ENCODE data around the gene PTPN12. TPM values are rescaled to one million over a fixed set of nuclear protein-coding genes. Genes with fewer than 3 reads are reported as not detected.

PTPN12 gene
- total and polyA plus RNA-seq, 2 of the 4 experiments (the other 2 are of a cell fraction), result 24.7 to 31.0 TPM

- Histone ChIP-seq H3K23ac (ENCODE audit: low read depth, low read length) (peak overlapping the region; percentile 29; the same call in 1 of the 2 replicates), H3K4me2 (ENCODE audit: low read depth, low read length) (no peak overlapping the region), H2AK9ac (replicated peaks; ENCODE audit: low read depth, low read length, poor library complexity) (no peak overlapping the region), H3K27me3 (ENCODE audit: control insufficient read depth, insufficient read depth, low read length) (no peaks in the 10 kb centered on the region), H3K36me3 (ENCODE audit: control insufficient read depth, insufficient read depth, low read length) (peaks cover 3% of the 10 kb centered on the region), H2AFZ (replicated peaks; ENCODE audit: low read length, poor library complexity) (no peak overlapping the region), H3K79me1 (ENCODE audit: low read depth in 1 of 2, low read length in 2 of 2) (peaks cover 0 to 50% of the 10 kb centered on the region in 2 experiments; a peak in 2 of 4 replicates), H3K4me3 (ENCODE audit: insufficient read depth, low read depth, low read length) (no peak overlapping the region), H4K8ac (ENCODE audit: low read depth in 2 of 2, low read length in 2 of 2) (no peak overlapping the region), H2AK5ac (ENCODE audit: low read depth, low read length) (no peak overlapping the region), H3K27ac (ENCODE audit: insufficient read depth, low read length) (no peak overlapping the region), H4K5ac (ENCODE audit: low read depth, low read length) (no peak overlapping the region), H3K18ac (ENCODE audit: low read depth, low read length) (no peak overlapping the region), H2BK5ac (ENCODE audit: low read depth, low read length, poor library complexity, severe bottlenecking) (no peak overlapping the region), H3K4me1 (ENCODE audit: control insufficient read depth, insufficient read depth, low read length) (peaks cover 6% of the 10 kb centered on the region; the same call in 1 of the 2 replicates), H4K91ac (ENCODE audit: insufficient read depth, low read depth, low read length) (no peak overlapping the region), H3K9me3 (ENCODE audit: control insufficient read depth, insufficient read depth, low read length) (no peaks in the 10 kb centered on the region), H3K14ac (replicated peaks; ENCODE audit: low read depth, low read length) (no peak overlapping the region), H3K56ac (ENCODE audit: extremely low read depth, insufficient read depth, low read length) (no peak overlapping the region), H3K4ac (ENCODE audit: low read depth, low read length) (no peak overlapping the region), H3K9ac (ENCODE audit: low read depth, low read length) (no peak overlapping the region), H3K9me1 (ENCODE audit: insufficient read depth, low read length) (peaks cover 7% of the 10 kb centered on the region; the same call in 1 of the 2 replicates), H2BK20ac (ENCODE audit: low read depth, low read length) (no peak overlapping the region), H2BK120ac (ENCODE audit: low read depth, low read length) (no peak overlapping the region), H2BK15ac (ENCODE audit: low read depth, low read length) (no peak overlapping the region), H4K20me1 (ENCODE audit: insufficient read depth, low read length) (peaks cover 97% of the 10 kb centered on the region)
- in situ Hi-C loops (cut with MboI; ENCODE audit: low sequenced_read_pairs) (no loop called here), intact Hi-C loops (cut with micrococcal nuclease) (loop anchor here (10.0 kb wide), 1 partner anchor 294 kb away; no protein-coding TSS in a partner anchor), dilution Hi-C loops (cut with HindIII; ENCODE audit: low sequenced_read_pairs, unreplicated experiment) (no loop called here)
- POLR2A ChIA-PET (ENCODE audit: unreplicated experiment), result interaction anchor here (0.6 kb wide), 1 partner anchor 17 kb away, joined by 4 read pairs; no protein-coding TSS in a partner anchor
- DNase-seq, result no peak
- CTCF ChIA-PET, result interaction anchor here (0.6 to 0.7 kb wide), 2 partner anchors 127 to 240 kb away, joined by 3 to 5 read pairs; no protein-coding TSS in a partner anchor
- WGBS, 2 experiments (ENCODE audit: extremely low coverage in 2 of 2, insufficient read length in 1 of 2), result no CpG with 5 or more reads among the region's 3 CpGs
- TF ChIP-seq NFE2L2 (IDR thresholded peaks at IDR 0.05; ENCODE audit: low read depth, low read length) (no peak), CHD1 (IDR thresholded peaks at IDR 0.05; ENCODE audit: low read depth, low read length) (no peak), MXI1 (IDR thresholded peaks at IDR 0.05; ENCODE audit: borderline replicate concordance, low read depth, low read length) (no peak)
- TF ChIP-seq, protein P1, sequence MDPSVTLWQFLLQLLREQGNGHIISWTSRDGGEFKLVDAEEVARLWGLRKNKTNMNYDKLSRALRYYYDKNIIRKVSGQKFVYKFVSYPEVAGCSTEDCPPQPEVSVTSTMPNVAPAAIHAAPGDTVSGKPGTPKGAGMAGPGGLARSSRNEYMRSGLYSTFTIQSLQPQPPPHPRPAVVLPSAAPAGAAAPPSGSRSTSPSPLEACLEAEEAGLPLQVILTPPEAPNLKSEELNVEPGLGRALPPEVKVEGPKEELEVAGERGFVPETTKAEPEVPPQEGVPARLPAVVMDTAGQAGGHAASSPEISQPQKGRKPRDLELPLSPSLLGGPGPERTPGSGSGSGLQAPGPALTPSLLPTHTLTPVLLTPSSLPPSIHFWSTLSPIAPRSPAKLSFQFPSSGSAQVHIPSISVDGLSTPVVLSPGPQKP (IDR thresholded peaks at IDR 0.05; ENCODE audit: borderline replicate concordance, low read depth, low read length), result no peak
- no TSS peak for BruUV-seq (replicated peaks)
- ATAC-seq (ENCODE audit: low read depth), result no peak
Measured at GRCh38 chr7:77549106-77549870, 12.2 kb downstream of the PTPN12 start.

Data from IMR-90 (cell line).